CD14-positive monocyte (primary cell): ENCODE data around the gene TMC7. TPM values are rescaled to one million over a fixed set of nuclear protein-coding genes. Genes with fewer than 3 reads are reported as not detected.

Experiments
- DNase-seq, 3 donors: peaks; one replicate each; pipeline ENCODE4 v3.0.0-alpha.2; 2011 to 2022
- H2AFZ ChIP-seq: 2 replicates; pipeline ENCODE4 v1.6.0; 2012; ENCODE audit warnings: mild to moderate bottlenecking, low read depth, low read length, inconsistent platforms; ENCODE audit not compliant: insufficient read depth, poor library complexity, severe bottlenecking
- H3K27ac ChIP-seq, 2 donors: 1 replicate in 1 of 2; 2 replicates in 1 of 2; pipeline ENCODE4 v1.5.1; 2012 to 2013; ENCODE audit warnings: low read length in 2 of 2, control low read depth in 1 of 2, inconsistent platforms in 1 of 2, low read depth in 1 of 2, mild to moderate bottlenecking in 1 of 2
- H3K27me3 ChIP-seq, 2 donors: one replicate each; pipeline versions ENCODE4 v1.6.0 to v1.6.1; 2011 to 2013; ENCODE audit warnings: low read length in 2 of 2; ENCODE audit not compliant: control insufficient read depth in 2 of 2, insufficient read depth in 2 of 2
- H3K36me3 ChIP-seq, 2 donors: replicated peaks in 1 of 2; 1 replicate in 1 of 2; 2 replicates in 1 of 2; pipeline versions ENCODE4 v1.5.1 to v1.6.1; 2012 to 2013; ENCODE audit warnings: low read length in 2 of 2, control low read depth in 1 of 2, inconsistent platforms in 1 of 2, mild to moderate bottlenecking in 1 of 2; ENCODE audit not compliant: insufficient read depth in 2 of 2, control insufficient read depth in 1 of 2
- H3K4me1 ChIP-seq, 2 donors: 1 replicate in 1 of 2; 2 replicates in 1 of 2; pipeline versions ENCODE4 v1.5.1 to v1.6.1; 2012 to 2013; ENCODE audit warnings: low read length in 2 of 2, control low read depth in 1 of 2, inconsistent platforms in 1 of 2, mild to moderate bottlenecking in 1 of 2, moderate library complexity in 1 of 2; ENCODE audit not compliant: insufficient read depth in 2 of 2, control insufficient read depth in 1 of 2
- H3K4me2 ChIP-seq: replicated peaks from 2 replicates; pipeline ENCODE3; 2012; ENCODE audit warnings: low read length, moderate library complexity, mild to moderate bottlenecking; ENCODE audit not compliant: poor library complexity, severe bottlenecking; ENCODE audit errors: extremely low read depth
- H3K4me3 ChIP-seq, 3 experiments: fragments of 200-600 bp in 1 of 3; sonication (generic) in 1 of 3; replicated peaks in 1 of 3; 1 replicate in 2 of 3; 2 replicates in 1 of 3; pipeline ENCODE4 v1.5.1; 2011 to 2013; ENCODE audit warnings: low read length in 3 of 3, mild to moderate bottlenecking in 3 of 3, control low read depth in 2 of 3, low read depth in 2 of 3, inconsistent platforms in 1 of 3, moderate library complexity in 1 of 3
- H3K79me2 ChIP-seq: 2 replicates; pipeline ENCODE4 v1.6.0; 2012; ENCODE audit warnings: mild to moderate bottlenecking, control low read depth, inconsistent platforms, low read length, moderate library complexity; ENCODE audit not compliant: insufficient read depth
- H3K9ac ChIP-seq: 2 replicates; pipeline ENCODE4 v1.6.0; 2017; ENCODE audit warnings: low read length, mild to moderate bottlenecking; ENCODE audit not compliant: insufficient read depth, poor library complexity, severe bottlenecking
- H3K9me3 ChIP-seq, 2 donors: replicated peaks in 1 of 2; 1 replicate in 1 of 2; 2 replicates in 1 of 2; pipeline versions ENCODE4 v1.5.1 to v1.6.1; 2012 to 2013; ENCODE audit warnings: low read length in 2 of 2, control low read depth in 1 of 2; ENCODE audit not compliant: control insufficient read depth in 1 of 2, insufficient read depth in 1 of 2
- H4K20me1 ChIP-seq: 2 replicates; pipeline ENCODE4 v1.6.0; 2012; ENCODE audit warnings: mild to moderate bottlenecking, low read length, control low read depth, moderate library complexity; ENCODE audit not compliant: insufficient read depth
- H3K27ac Mint-ChIP-seq, 7 donors: one replicate each; pipeline ENCODE4 v1.8.0; 2020; ENCODE audit warnings: mild to moderate bottlenecking in 7 of 7, mixed read lengths in 7 of 7, moderate library complexity in 6 of 7, inconsistent platforms in 2 of 7
- H3K27me3 Mint-ChIP-seq, 3 donors: one replicate each; pipeline ENCODE4 v1.8.0; 2021 to 2022; ENCODE audit warnings: low read depth in 3 of 3, mild to moderate bottlenecking in 3 of 3, mixed read lengths in 3 of 3, moderate library complexity in 3 of 3, inconsistent platforms in 1 of 3
- H3K36me3 Mint-ChIP-seq, 2 donors: one replicate each; pipeline ENCODE4 v1.8.0; 2020; ENCODE audit warnings: mixed read lengths in 2 of 2, inconsistent platforms in 1 of 2, mild to moderate bottlenecking in 1 of 2
- H3K4me1 Mint-ChIP-seq: one replicate; pipeline ENCODE4 v1.8.0; 2020; ENCODE audit warnings: mild to moderate bottlenecking, mixed read lengths
- H3K4me3 Mint-ChIP-seq, 2 donors: one replicate each; pipeline ENCODE4 v1.8.0; 2020; ENCODE audit warnings: mild to moderate bottlenecking in 2 of 2, mixed read lengths in 2 of 2, moderate library complexity in 1 of 2
- H3K9me3 Mint-ChIP-seq, 7 donors: one replicate each; pipeline ENCODE4 v1.8.0; 2020 to 2022; ENCODE audit warnings: mixed read lengths in 7 of 7, mild to moderate bottlenecking in 6 of 7, moderate library complexity in 6 of 7, inconsistent platforms in 2 of 7
- CTCF ChIP-seq: fragments of 200-600 bp; IDR thresholded peaks from one replicate; pipeline ENCODE4 v1.8.0; 2022; ENCODE audit warnings: antibody characterized with exemption, mild to moderate bottlenecking
- WGBS: methylation state at CpG from one replicate; pipeline ENCODE4 v1.1.5; 2013; ENCODE audit warnings: missing lambda C conversion rate; ENCODE audit not compliant: insufficient coverage; 5-methylcytosine and 5-hydroxymethylcytosine counted together
- intact Hi-C, 2 donors: fragments of 100-400 bp; cut with micrococcal nuclease; formaldehyde crosslinking; loops; one replicate each; pipeline versions ENCODE4 v1.15.0 to v1.15.1; 2023
- polyA plus RNA-seq, 3 donors: library from polyadenylated mRNA; depleted of rRNA in 1 of 3; unstranded in 2 of 3; stranded (reverse) in 1 of 3; fragments of 300-500 nt in 2 of 3; fragments of >200 nt in 1 of 3; fragmentation: Illumina TruSeq in 2 of 3; gene quantifications; 1 replicate in 2 of 3; 2 replicates in 1 of 3; pipeline ENCODE4 v1.2.3, GENCODE V29; 2012 to 2021

TMC7 gene
- polyA plus RNA-seq, 3 donors = not detected

GRCh38 chr16:19085679-19086200 is 102.0 kb downstream of the TMC7 start:
- Mint-ChIP-seq H3K36me3 (peaks cover 9 to 15% of the 10 kb centered on the region in 2 donors), H3K27ac (no peak overlapping the region), H3K4me1 (peaks cover 13% of the 10 kb centered on the region), H3K27me3 (peaks cover 14 to 18% (median 18%) of the 10 kb centered on the region in 3 donors), H3K9me3 (peaks cover 0 to 4% (median 0%) of the 10 kb centered on the region in 7 donors), H3K4me3 (peak overlapping the region in 1 of 2 donors; percentile 42)
- Histone ChIP-seq H2AFZ (peak overlapping the region; percentile 85), H3K79me2 (no peaks in the 10 kb centered on the region), H3K9ac (no peak overlapping the region), H3K4me2 (peak overlapping the region; percentile 79), H3K4me1 (peaks cover 14% of the 10 kb centered on the region in 2 donors), H3K27ac (no peak overlapping the region), H3K27me3 (peaks cover 0 to 19% of the 10 kb centered on the region in 2 donors), H4K20me1 (no peaks in the 10 kb centered on the region), H3K36me3 (peaks cover 0 to 15% of the 10 kb centered on the region in 2 donors), H3K4me3 (no peak overlapping the region), H3K9me3 (no peaks in the 10 kb centered on the region)
- TF ChIP-seq CTCF = no peak
- intact Hi-C loops = loop anchor here (1.0 to 10.0 kb wide), 6 partner anchors 82 to 799 kb away; partner anchors contain the start of genes GPRC5B (in 1 of the 2) and SYT17 (in 1 of the 2)
- 24% methylated on average over 6 of the region's 8 CpGs for WGBS
- DNase-seq = no peak

GRCh38 chr16:19086322-19087199 is 102.8 kb downstream of the TMC7 start:
- peaks cover 13% of the 10 kb centered on the region for H3K4me1 Mint-ChIP-seq
- H3K79me2 ChIP-seq = no peaks in the 10 kb centered on the region
- H3K9me3 ChIP-seq = no peaks in the 10 kb centered on the region
- H3K4me3 Mint-ChIP-seq = peak overlapping the region; percentile 75 to 87
- peaks cover 9 to 12% of the 10 kb centered on the region in 2 donors for H3K36me3 Mint-ChIP-seq
- H2AFZ ChIP-seq = peak overlapping the region; percentile 85
- intact Hi-C loops = loop anchor here (1.0 to 10.0 kb wide), 6 partner anchors 81 to 798 kb away; partner anchors contain the start of genes GPRC5B (in 1 of the 2) and SYT17 (in 1 of the 2)
- no peaks in the 10 kb centered on the region for H4K20me1 ChIP-seq
- H3K9me3 Mint-ChIP-seq = peaks cover 1 to 7% (median 3%) of the 10 kb centered on the region in 7 donors
- peaks cover 0 to 7% of the 10 kb centered on the region in 2 donors for H3K36me3 ChIP-seq
- H3K4me2 ChIP-seq = peak overlapping the region; percentile 79
- H3K27me3 ChIP-seq = peaks cover 0 to 19% of the 10 kb centered on the region in 2 donors
- 4% methylated on average over 50 of the region's 52 CpGs for WGBS
- peaks cover 14% of the 10 kb centered on the region in 2 donors for H3K4me1 ChIP-seq
- TF ChIP-seq CTCF = peak; percentile 95
- no peak overlapping the region for H3K27ac ChIP-seq
- peak; percentile 88 to 92 (median 91) for DNase-seq
- peak overlapping the region in 2 of 3 experiments; percentile 10 to 67 for H3K4me3 ChIP-seq
- H3K9ac ChIP-seq = peak overlapping the region; percentile 29
- peaks cover 14 to 18% (median 18%) of the 10 kb centered on the region in 3 donors for H3K27me3 Mint-ChIP-seq
- H3K27ac Mint-ChIP-seq = peak overlapping the region; percentile 46 to 89 (median 77)
